HepG2 (cell line): Measurements from ENCODE around the gene GNG3. TPM values are rescaled to one million over a fixed set of nuclear protein-coding genes. Genes with fewer than 3 reads are reported as not detected.

Source experiments
- ATAC-seq: fragments of 200-7000 bp; cut with Tn5 transposase; 3 replicates; pipeline ENCODE4 v1.9.1; 2020; ENCODE audit warnings: mild to moderate bottlenecking, moderate library complexity
- BruUV-seq: library from RNA; stranded (reverse); fragments of 400-500 nt; replicated peaks from 2 replicates; lab custom pipeline; 2021; lab: Mats Ljungman, UMichigan
- CTCF ChIA-PET: fragments of 300-600 bp; formaldehyde crosslinking; extraction: SDS; loops from one replicate; lab custom pipeline; 2021; ENCODE audit warnings: low total read pairs, inconsistent platforms, low intra/inter-chr PET ratio; lab: Yijun Ruan, JAX
- POLR2A ChIA-PET: fragments of 350-600 bp; sonication (Branson Sonifier 250); formaldehyde crosslinking; loops from one replicate; lab custom pipeline; 2020; ENCODE audit warnings: antibody characterized with exemption, inconsistent platforms; lab: Yijun Ruan, JAX
- DNase-seq: peaks from one replicate; pipeline ENCODE4 v3.0.0-alpha.2; 2015; ENCODE audit warnings: low spot score
- FAIRE-seq: peaks from 3 replicates; lab custom pipeline; 2011; peaks lifted over from hg19 to GRCh38; lab: Jason Lieb, UNC
- H2AFZ ChIP-seq: one replicate; pipeline ENCODE4 v1.6.1; 2011; ENCODE audit warnings: low read length, inconsistent platforms
- H3K27ac ChIP-seq: fragments of 300-600 bp; 3 replicates; pipeline ENCODE4 v1.8.0; 2011; ENCODE audit warnings: mixed run types, mild to moderate bottlenecking, mixed read lengths, low read length, inconsistent platforms; ENCODE audit not compliant: insufficient read depth; ENCODE audit errors: extremely low read length
- H3K27me3 ChIP-seq, 2 experiments: fragments of 200-600 bp in 1 of 2; 2 replicates in 1 of 2; 3 replicates in 1 of 2; pipeline versions ENCODE4 v1.6.0 to v1.8.0; 2011; ENCODE audit warnings: low read length in 2 of 2, mild to moderate bottlenecking in 2 of 2, moderate library complexity in 2 of 2, inconsistent platforms in 1 of 2; ENCODE audit not compliant: insufficient read depth in 2 of 2, control insufficient read depth in 1 of 2
- H3K36me3 ChIP-seq, 2 experiments: fragments of 200-600 bp in 1 of 2; replicated peaks in 1 of 2; 2 replicates in 1 of 2; 3 replicates in 1 of 2; pipeline versions ENCODE4 v1.5.1 to v1.8.0; 2011; ENCODE audit warnings: low read length in 2 of 2, inconsistent platforms in 1 of 2; ENCODE audit not compliant: insufficient read depth in 2 of 2, control insufficient read depth in 1 of 2
- H3K4me1 ChIP-seq: 2 replicates; pipeline ENCODE4 v1.5.1; 2012; ENCODE audit warnings: low read length, inconsistent platforms; ENCODE audit not compliant: insufficient read depth
- H3K4me2 ChIP-seq: 2 replicates; pipeline ENCODE4 v1.6.0; 2011; ENCODE audit warnings: low read depth, low read length, inconsistent platforms
- H3K4me3 ChIP-seq, 3 experiments: fragments of 200-600 bp in 1 of 3; sonication (generic), shearing (Covaris generic) in 1 of 3; replicated peaks in 1 of 3; 2 replicates each; pipeline ENCODE4 v1.5.1; 2011 to 2016; ENCODE audit warnings: low read length in 3 of 3, inconsistent platforms in 2 of 3, low read depth in 2 of 3, mild to moderate bottlenecking in 2 of 3, control low read depth in 1 of 3, mixed read lengths in 1 of 3; ENCODE audit not compliant: insufficient read depth in 1 of 3
- H3K79me2 ChIP-seq: one replicate; pipeline ENCODE4 v1.6.1; 2011; ENCODE audit warnings: low read length, inconsistent platforms; ENCODE audit not compliant: insufficient read depth
- H3K9ac ChIP-seq: 2 replicates; pipeline ENCODE4 v1.6.0; 2011; ENCODE audit warnings: mild to moderate bottlenecking, low read depth, low read length, inconsistent platforms; ENCODE audit not compliant: insufficient read depth
- H3K9me3 ChIP-seq: 2 replicates; pipeline ENCODE4 v1.5.1; 2012; ENCODE audit warnings: mild to moderate bottlenecking, low read length
- H4K20me1 ChIP-seq: 2 replicates; pipeline ENCODE4 v1.6.0; 2011; ENCODE audit warnings: inconsistent platforms, mild to moderate bottlenecking, low read length, moderate library complexity; ENCODE audit not compliant: insufficient read depth
- EP300 ChIP-seq, 3 experiments: sonication (generic) in 1 of 3; formaldehyde crosslinking in 1 of 3; IDR thresholded peaks; 2 replicates each; pipeline versions ENCODE4 v1.5.1 to v1.6.1; 2011 to 2020; ENCODE audit warnings: low read depth in 2 of 3, low read length in 2 of 3, borderline replicate concordance in 1 of 3, improper control_type of control experiment in 1 of 3, mild to moderate bottlenecking in 1 of 3, missing genetic modification reagents in 1 of 3, moderate library complexity in 1 of 3
- MAX ChIP-seq: IDR thresholded peaks from 2 replicates; pipeline ENCODE4 v1.6.1; 2012; ENCODE audit warnings: inconsistent platforms
- MLLT10 ChIP-seq: sonication (generic); formaldehyde crosslinking; IDR thresholded peaks from 2 replicates; pipeline ENCODE4 v1.4.0; 2020; ENCODE audit warnings: missing genetic modification reagents
- NFYB ChIP-seq: sonication (generic); formaldehyde crosslinking; IDR thresholded peaks from 2 replicates; pipeline ENCODE4 v1.4.0; 2020; ENCODE audit warnings: missing genetic modification reagents
- PRDM15 ChIP-seq: sonication (generic); formaldehyde crosslinking; IDR thresholded peaks from 2 replicates; pipeline ENCODE4 v1.4.0; 2020; ENCODE audit warnings: missing genetic modification reagents
- ZFP36 ChIP-seq: fragments of 150-350 bp; IDR thresholded peaks from 2 replicates; pipeline ENCODE4 v1.6.1; 2018; ENCODE audit warnings: borderline replicate concordance, low read length, low read depth; ENCODE audit not compliant: partially characterized antibody
- ZMYM3 ChIP-seq: sonication (generic); formaldehyde crosslinking; IDR thresholded peaks from 2 replicates; pipeline ENCODE4 v1.5.1; 2020; ENCODE audit warnings: mild to moderate bottlenecking, missing genetic modification reagents
- WGBS: methylation state at CpG from one replicate; pipeline ENCODE4 v1.1.6; 2017; ENCODE audit warnings: low lambda C conversion rate; 5-methylcytosine and 5-hydroxymethylcytosine counted together
- in situ Hi-C: cut with HindIII; loops from 2 replicates; pipeline ENCODE4 v1.10.0; 2017; ENCODE audit warnings: low pct_unique_long_range_greater_than_20kb; ENCODE audit not compliant: extremely low pct_ligation_motif_present
- intact Hi-C: fragments of 100-400 bp; cut with micrococcal nuclease; formaldehyde crosslinking; loops from one replicate; pipeline ENCODE4 v1.10.0; 2022; ENCODE audit not compliant: unreplicated experiment
- polyA plus RNA-seq, 8 experiments: library from polyadenylated mRNA; depleted of rRNA in 3 of 8; stranded (reverse) in 7 of 8; unstranded in 1 of 8; fragments of >200 nt; fragmentation: Illumina TruSeq in 4 of 8; extraction: Trizol in 4 of 8; gene quantifications; 2 replicates each; pipeline versions ENCODE4 v1.2.1 to v1.2.3, GENCODE V29; 2011 to 2016; ENCODE audit warnings: low read depth in 4 of 8, missing spikeins in 1 of 8, mixed read lengths in 1 of 8; ENCODE audit not compliant: insufficient read depth in 1 of 8
- total RNA-seq, 5 experiments: library from RNA; depleted of rRNA; stranded (reverse); fragments of >200 nt; fragmentation: Illumina TruSeq; extraction: Trizol; gene quantifications; 2 replicates each; pipeline ENCODE4 v1.2.3, GENCODE V29; 2016; ENCODE audit warnings: low read depth in 1 of 5

The GNG3 gene
- total and polyA plus RNA-seq, 2 of the 13 experiments (the other 11 are each of a cell fraction or from before 2014, with no cell fraction given): not detected

GRCh38 chr11:62710001-62710345 lies 2.5 kb downstream of the GNG3 start:
- H2AFZ ChIP-seq: no peak overlapping the region
- H3K4me3 ChIP-seq: no peak overlapping the region
- POLR2A ChIA-PET: no interaction called here
- H3K36me3 ChIP-seq: peaks cover 14 to 57% of the 10 kb centered on the region in 2 experiments
- DNase-seq: no peak
- H3K4me1 ChIP-seq: peaks cover 16% of the 10 kb centered on the region
- CTCF ChIA-PET: no interaction called here
- TF ChIP-seq EP300 (IDR thresholded peaks at IDR 0.05; ENCODE audit: low read depth in 2 of 2, low read length in 2 of 2) (no peak), EP300 (CRISPR knock-in tag; IDR thresholded peaks at IDR 0.05; ENCODE audit: borderline replicate concordance) (no peak), ZFP36 (no peak), ZMYM3 (CRISPR knock-in tag) (no peak), MAX (no peak), NFYB (CRISPR knock-in tag) (no peak), PRDM15 (CRISPR knock-in tag) (no peak), MLLT10 (CRISPR knock-in tag) (no peak)
- no TSS peak for BruUV-seq
- in situ Hi-C loops (no loop called here), intact Hi-C loops (no loop called here)
- 98% methylated on average over 7 of the region's 7 CpGs for WGBS
- no peaks in the 10 kb centered on the region for H3K27me3 ChIP-seq
- H4K20me1 ChIP-seq: peaks cover 6% of the 10 kb centered on the region; the same call in 1 of the 2 replicates
- no peaks in the 10 kb centered on the region for H3K9me3 ChIP-seq
- no peak overlapping the region for H3K9ac ChIP-seq
- no peak overlapping the region for H3K27ac ChIP-seq
- no peak for ATAC-seq
- no peak overlapping the region for H3K4me2 ChIP-seq
- no peak for FAIRE-seq
- H3K79me2 ChIP-seq: no peaks in the 10 kb centered on the region
